ENCODE results near the gene RIMS1.

Gene RIMS1

DNA sequence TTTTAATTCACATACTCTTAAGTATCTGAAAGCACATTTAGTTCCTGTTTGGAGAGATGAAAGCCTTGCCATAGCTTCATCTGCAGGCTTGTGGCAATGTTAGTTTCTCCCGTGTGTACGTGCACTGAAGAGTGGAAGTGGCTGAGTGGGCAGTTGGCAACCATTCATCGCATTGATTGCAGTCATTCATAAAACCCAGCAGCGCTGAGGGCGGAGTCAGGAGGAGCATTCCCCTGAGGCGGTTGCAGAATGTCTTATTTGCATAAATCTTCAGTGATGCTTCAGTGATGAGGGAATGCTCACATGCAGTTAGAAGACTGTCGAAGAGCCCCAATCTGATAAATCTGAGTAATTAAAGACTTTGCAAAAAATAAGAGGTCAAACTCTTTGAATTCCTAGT lies 79.1 kb downstream of the RIMS1 start:
- ChIA-PET CTCF (interaction anchor here (1.3 kb wide), 1 partner anchor 14 kb away, joined by 4 read pairs; no protein-coding TSS in a partner anchor), POLR2A (no interaction called here)
- TF ChIP-seq, protein P1, sequence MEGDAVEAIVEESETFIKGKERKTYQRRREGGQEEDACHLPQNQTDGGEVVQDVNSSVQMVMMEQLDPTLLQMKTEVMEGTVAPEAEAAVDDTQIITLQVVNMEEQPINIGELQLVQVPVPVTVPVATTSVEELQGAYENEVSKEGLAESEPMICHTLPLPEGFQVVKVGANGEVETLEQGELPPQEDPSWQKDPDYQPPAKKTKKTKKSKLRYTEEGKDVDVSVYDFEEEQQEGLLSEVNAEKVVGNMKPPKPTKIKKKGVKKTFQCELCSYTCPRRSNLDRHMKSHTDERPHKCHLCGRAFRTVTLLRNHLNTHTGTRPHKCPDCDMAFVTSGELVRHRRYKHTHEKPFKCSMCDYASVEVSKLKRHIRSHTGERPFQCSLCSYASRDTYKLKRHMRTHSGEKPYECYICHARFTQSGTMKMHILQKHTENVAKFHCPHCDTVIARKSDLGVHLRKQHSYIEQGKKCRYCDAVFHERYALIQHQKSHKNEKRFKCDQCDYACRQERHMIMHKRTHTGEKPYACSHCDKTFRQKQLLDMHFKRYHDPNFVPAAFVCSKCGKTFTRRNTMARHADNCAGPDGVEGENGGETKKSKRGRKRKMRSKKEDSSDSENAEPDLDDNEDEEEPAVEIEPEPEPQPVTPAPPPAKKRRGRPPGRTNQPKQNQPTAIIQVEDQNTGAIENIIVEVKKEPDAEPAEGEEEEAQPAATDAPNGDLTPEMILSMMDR (IDR thresholded peaks at IDR 0.05; ENCODE audit: control extremely low read depth, extremely low read depth, low read depth, missing control alignments): no peak
- DNase-seq (ENCODE audit: extremely low spot score): no peak

DNA sequence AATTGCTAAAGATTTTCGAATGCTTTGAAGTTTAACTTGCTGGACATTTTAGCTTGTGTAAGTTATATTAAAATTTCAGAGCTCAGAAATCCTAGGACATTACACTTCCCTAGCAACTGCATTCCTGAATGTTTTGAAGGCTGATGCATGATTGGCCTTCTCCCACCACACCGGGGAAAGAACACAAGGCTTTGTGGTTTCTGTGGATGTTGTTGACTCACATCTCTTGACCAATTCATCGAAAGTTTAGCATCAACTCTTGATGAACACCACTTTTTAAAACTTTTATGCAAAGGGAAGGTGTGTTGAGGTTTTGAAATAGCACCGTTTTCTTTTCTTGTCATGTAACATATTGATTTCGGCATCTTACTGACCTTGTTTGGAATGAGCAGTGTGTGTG lies 81.1 kb downstream of the RIMS1 start:
- CTCF ChIA-PET: no interaction called here
- TF ChIP-seq, protein P1 (IDR thresholded peaks at IDR 0.05; ENCODE audit: control extremely low read depth, extremely low read depth, low read depth, missing control alignments): no peak
- POLR2A ChIA-PET: no interaction called here
- no peak for DNase-seq (ENCODE audit: extremely low spot score)

DNA sequence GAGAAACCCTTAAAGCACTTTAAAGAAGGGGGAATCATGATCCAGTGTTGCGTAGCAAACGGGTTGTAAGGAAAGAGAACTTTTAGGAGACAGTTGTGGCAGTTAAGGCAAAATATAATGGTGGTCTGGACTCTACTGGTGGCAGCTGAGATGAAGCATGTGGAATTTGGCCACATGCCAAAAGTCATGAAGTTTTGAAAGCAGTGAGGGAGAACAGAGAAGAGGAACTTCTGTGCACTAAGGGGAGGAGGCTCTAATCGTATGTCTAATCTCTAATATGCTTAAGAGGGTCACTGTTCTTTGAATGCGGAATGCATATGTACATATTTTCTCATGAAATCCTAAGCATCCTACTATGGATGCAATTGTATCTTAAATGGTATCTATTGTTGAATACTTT lies 91.5 kb downstream of the RIMS1 start:
- POLR2A ChIA-PET: no interaction called here
- TF ChIP-seq, protein P1 (IDR thresholded peaks at IDR 0.05; ENCODE audit: control extremely low read depth, extremely low read depth, low read depth, missing control alignments): no peak
- CTCF ChIA-PET: no interaction called here
- no peak for DNase-seq (ENCODE audit: extremely low spot score)

DNA sequence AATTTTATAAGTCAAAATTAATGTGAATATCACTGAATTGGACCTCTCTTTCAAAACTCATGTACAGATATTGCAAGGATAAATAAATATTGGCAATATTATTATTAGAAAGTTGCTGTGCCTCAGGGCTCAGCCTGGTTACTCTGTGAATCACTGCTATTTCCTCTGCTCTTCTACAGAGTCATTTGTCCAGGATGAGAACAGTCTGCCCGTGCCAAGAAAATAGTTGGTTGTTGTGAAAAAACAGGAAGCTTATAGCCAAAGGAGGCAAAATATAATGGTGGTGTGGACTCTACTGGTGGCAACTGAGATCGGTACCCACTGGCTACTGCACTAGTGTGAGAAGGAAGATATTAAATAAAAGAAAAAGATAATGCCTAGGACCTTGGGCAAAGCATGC lies 93.6 kb downstream of the RIMS1 start:
- POLR2A ChIA-PET: no interaction called here
- no peak for DNase-seq (ENCODE audit: extremely low spot score)
- CTCF ChIA-PET: no interaction called here
- TF ChIP-seq, protein P1 (IDR thresholded peaks at IDR 0.05; ENCODE audit: control extremely low read depth, extremely low read depth, low read depth, missing control alignments): no peak

DNA sequence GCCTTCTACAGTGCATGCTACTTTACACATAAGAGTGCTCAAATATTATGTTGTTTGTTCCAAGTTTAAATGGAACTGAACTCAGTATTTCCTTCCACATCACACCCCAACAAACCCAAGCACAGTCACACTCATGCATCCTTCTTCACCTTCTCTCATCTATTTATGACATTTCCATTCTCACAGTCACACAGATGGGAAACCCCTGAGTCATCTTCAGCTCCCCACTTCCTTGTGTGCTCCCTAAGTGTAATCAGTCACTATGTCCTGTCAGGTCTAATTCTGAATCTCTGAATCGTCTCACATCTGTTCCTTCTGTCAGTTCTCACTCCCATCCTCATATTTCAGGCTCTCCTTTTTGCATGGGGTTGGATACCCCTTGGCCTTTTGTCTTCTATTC lies 96.0 kb downstream of the RIMS1 start:
- ChIA-PET POLR2A (no interaction called here), CTCF (interaction anchor here (1.4 kb wide), 1 partner anchor 15 kb away, joined by 3 read pairs; no protein-coding TSS in a partner anchor)
- peak; percentile 9 for DNase-seq (ENCODE audit: extremely low spot score)
- TF ChIP-seq, protein P1 (IDR thresholded peaks at IDR 0.05; ENCODE audit: control extremely low read depth, extremely low read depth, low read depth, missing control alignments): no peak

DNA sequence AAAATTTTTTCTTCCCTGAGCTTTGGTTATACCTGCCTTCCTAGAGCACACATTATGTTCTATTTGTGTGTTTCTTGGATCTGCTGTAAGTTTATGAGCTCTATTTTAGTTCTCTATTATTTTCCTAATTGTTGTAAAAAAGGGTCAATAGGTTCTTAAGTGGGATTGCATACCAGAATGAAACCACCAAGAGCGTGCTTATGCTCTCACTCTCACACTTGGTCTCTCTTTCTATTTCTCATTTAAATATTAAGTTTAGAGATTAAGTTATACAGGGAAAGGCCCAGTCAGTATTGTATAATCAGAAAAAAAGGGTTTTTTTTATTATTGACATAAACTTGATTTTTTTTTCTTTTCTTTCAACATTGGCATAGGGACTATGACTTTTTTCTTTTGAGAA lies 96.8 kb downstream of the RIMS1 start:
- TF ChIP-seq, protein P1 (IDR thresholded peaks at IDR 0.05; ENCODE audit: control extremely low read depth, extremely low read depth, low read depth, missing control alignments): no peak
- no peak for DNase-seq (ENCODE audit: extremely low spot score)
- ChIA-PET POLR2A (interaction anchor here (1.2 kb wide), 1 partner anchor 65 kb away, joined by 4 read pairs; no protein-coding TSS in a partner anchor), CTCF (interaction anchor here (1.3 to 1.4 kb wide), 2 partner anchors 10 to 14 kb away, joined by 3 to 7 read pairs; no protein-coding TSS in a partner anchor)

Data from GM10248 (cell line).